HepG2 (cell line): Measurements from ENCODE around the gene TAS1R3. TPM values are rescaled to one million over a fixed set of nuclear protein-coding genes. Genes with fewer than 3 reads are reported as not detected.
A peak's percentile ranks its signal among the peaks of the same experiment; 100 is the strongest.

Source experiments
- HOXA9 ChIP-seq: sonication (generic); formaldehyde crosslinking; IDR thresholded peaks from 2 replicates; pipeline ENCODE4 v1.8.1; 2022; ENCODE audit warnings: missing genetic modification reagents, mild to moderate bottlenecking, moderate library complexity, borderline replicate concordance
- JARID2 ChIP-seq: sonication (generic); formaldehyde crosslinking; IDR thresholded peaks from 2 replicates; pipeline ENCODE4 v1.8.1; 2023; ENCODE audit warnings: missing genetic modification reagents, inconsistent platforms; ENCODE audit not compliant: insufficient replicate concordance
- MAF1 ChIP-seq: sonication (generic); formaldehyde crosslinking; IDR thresholded peaks from 2 replicates; pipeline ENCODE4 v1.5.0; 2020; ENCODE audit warnings: missing genetic modification reagents, borderline replicate concordance
- RFXANK ChIP-seq: IDR thresholded peaks from 2 replicates; pipeline ENCODE4 v1.6.1; 2016
- SCMH1 ChIP-seq: sonication (generic); formaldehyde crosslinking; IDR thresholded peaks from 2 replicates; pipeline ENCODE4 v1.9.0; 2021; ENCODE audit warnings: missing genetic modification reagents, mild to moderate bottlenecking, borderline replicate concordance
- YEATS2 ChIP-seq: sonication (generic); formaldehyde crosslinking; IDR thresholded peaks from 2 replicates; pipeline ENCODE4 v1.4.0; 2020; ENCODE audit warnings: missing genetic modification reagents, borderline replicate concordance
- ZKSCAN5 ChIP-seq: sonication (generic); formaldehyde crosslinking; IDR thresholded peaks from 2 replicates; pipeline ENCODE4 v1.5.1; 2020; ENCODE audit warnings: mild to moderate bottlenecking, missing genetic modification reagents
- ZNF124 ChIP-seq: sonication (generic); formaldehyde crosslinking; IDR thresholded peaks from 2 replicates; pipeline ENCODE4 v1.4.0; 2020; ENCODE audit warnings: missing genetic modification reagents
- ZNF205 ChIP-seq: IDR thresholded peaks from 2 replicates; pipeline ENCODE4 v1.6.1; 2018; ENCODE audit warnings: missing biosample characterization, missing genetic modification reagents
- ZNF337 ChIP-seq: sonication (generic); formaldehyde crosslinking; IDR thresholded peaks from 2 replicates; pipeline ENCODE4 v1.5.1; 2020; ENCODE audit warnings: missing genetic modification reagents, low read depth, mild to moderate bottlenecking, borderline replicate concordance
- ZNF33B ChIP-seq: sonication (generic); formaldehyde crosslinking; IDR thresholded peaks from 2 replicates; pipeline ENCODE4 v1.5.1; 2020; ENCODE audit warnings: mild to moderate bottlenecking, missing genetic modification reagents
- ZNF34 ChIP-seq: sonication (generic); formaldehyde crosslinking; IDR thresholded peaks from 2 replicates; pipeline ENCODE4 v1.4.0; 2020; ENCODE audit warnings: mild to moderate bottlenecking, missing genetic modification reagents, borderline replicate concordance
- ZNF607 ChIP-seq: sonication (generic); formaldehyde crosslinking; IDR thresholded peaks from 2 replicates; pipeline ENCODE4 v1.5.1; 2020; ENCODE audit warnings: missing genetic modification reagents, mild to moderate bottlenecking, borderline replicate concordance
- ZNF747 ChIP-seq: sonication (generic); formaldehyde crosslinking; IDR thresholded peaks from 2 replicates; pipeline ENCODE4 v1.8.1; 2023; ENCODE audit warnings: missing genetic modification reagents, mild to moderate bottlenecking, borderline replicate concordance
- polyA plus RNA-seq, 8 experiments: library from polyadenylated mRNA; depleted of rRNA in 3 of 8; stranded (reverse) in 7 of 8; unstranded in 1 of 8; fragments of >200 nt; fragmentation: Illumina TruSeq in 4 of 8; extraction: Trizol in 4 of 8; gene quantifications; 2 replicates each; pipeline versions ENCODE4 v1.2.1 to v1.2.3, GENCODE V29; 2011 to 2016; ENCODE audit warnings: low read depth in 4 of 8, missing spikeins in 1 of 8, mixed read lengths in 1 of 8; ENCODE audit not compliant: insufficient read depth in 1 of 8
- total RNA-seq, 5 experiments: library from RNA; depleted of rRNA; stranded (reverse); fragments of >200 nt; fragmentation: Illumina TruSeq; extraction: Trizol; gene quantifications; 2 replicates each; pipeline ENCODE4 v1.2.3, GENCODE V29; 2016; ENCODE audit warnings: low read depth in 1 of 5
- TF ChIP-seq, protein P1 (sequence below): IDR thresholded peaks from 2 replicates; pipeline ENCODE4 v1.6.1; 2016; ENCODE audit warnings: missing compliant biosample characterization, missing genetic modification reagents, borderline replicate concordance
- TF ChIP-seq, protein P2 (sequence below): sonication (generic); formaldehyde crosslinking; IDR thresholded peaks from 2 replicates; pipeline ENCODE4 v1.5.0; 2020; ENCODE audit warnings: missing genetic modification reagents, mild to moderate bottlenecking, borderline replicate concordance
- TF ChIP-seq, protein P3 (sequence below): IDR thresholded peaks from 2 replicates; pipeline ENCODE4 v1.6.1; 2016
- TF ChIP-seq, protein P4 (sequence below): sonication (generic); formaldehyde crosslinking; IDR thresholded peaks from 2 replicates; pipeline ENCODE4 v1.4.0; 2020; ENCODE audit warnings: missing genetic modification reagents, borderline replicate concordance
- TF ChIP-seq, protein P5 (sequence below): sonication (generic); formaldehyde crosslinking; IDR thresholded peaks from 2 replicates; pipeline ENCODE4 v1.4.0; 2020; ENCODE audit warnings: missing genetic modification reagents, mild to moderate bottlenecking, borderline replicate concordance

TAS1R3 gene
- total and polyA plus RNA-seq, 2 of the 13 experiments (the other 11 are each of a cell fraction or from before 2014, with no cell fraction given): 0.13 to 0.15 TPM

DNA sequence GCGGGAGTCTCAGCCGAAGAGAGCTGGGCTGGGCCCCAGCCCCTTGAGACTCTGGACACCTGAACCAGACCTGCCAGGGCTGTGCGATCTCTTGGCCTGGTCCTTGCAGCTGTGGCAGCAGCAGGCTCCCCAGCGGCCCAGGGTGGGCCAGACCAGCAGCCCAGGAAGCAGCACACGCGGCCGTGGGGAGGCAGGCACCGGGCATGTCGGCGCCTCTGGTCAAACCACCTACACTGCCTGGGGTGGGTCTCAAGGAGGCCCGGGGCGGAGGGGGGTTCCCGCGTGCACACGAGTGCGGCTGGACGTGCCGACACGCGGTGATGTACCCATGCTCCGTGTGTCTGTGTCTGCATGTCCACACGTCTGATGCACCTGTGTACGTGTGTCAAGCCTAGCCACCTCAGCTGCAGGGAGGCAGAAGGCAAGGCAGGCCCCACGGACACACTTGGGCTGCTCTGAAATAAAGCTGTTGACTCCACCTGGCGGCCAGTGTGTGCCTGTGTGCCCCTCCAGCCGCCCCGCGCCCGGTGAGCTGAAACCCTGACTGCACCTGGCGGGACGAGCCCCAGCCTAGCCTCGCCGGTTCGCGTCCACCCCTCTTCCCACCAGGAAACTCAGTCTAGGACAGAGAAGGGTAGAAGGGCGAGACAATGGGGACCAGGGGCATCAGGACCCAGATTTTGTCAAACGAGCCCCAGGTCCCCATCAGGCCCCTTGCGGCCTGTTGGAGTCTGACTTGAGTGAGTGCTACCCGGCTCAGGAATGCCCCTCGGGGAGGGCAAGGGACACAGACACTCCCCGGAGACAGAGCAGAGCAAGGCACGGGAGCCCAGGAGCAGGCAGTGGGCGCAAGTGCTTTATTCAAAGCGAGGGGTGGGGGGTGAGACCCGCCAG, 39.3 kb upstream of the TAS1R3 start (continued):
- TF ChIP-seq ZNF205 (no peak), MAF1 (CRISPR knock-in tag) (no peak), ZKSCAN5 (CRISPR knock-in tag) (no peak), RFXANK (CRISPR knock-in tag) (no peak), ZNF337 (no peak), ZNF747 (CRISPR knock-in tag) (0 out of 2 replicates have a peak, but pooled peaks have one; percentile 42), HOXA9 (CRISPR knock-in tag) (no peak), JARID2 (CRISPR knock-in tag) (no peak), ZNF124 (CRISPR knock-in tag) (no peak), ZNF34 (CRISPR knock-in tag) (no peak), ZNF33B (CRISPR knock-in tag) (no peak), ZNF607 (no peak), SCMH1 (CRISPR knock-in tag) (no peak), YEATS2 (no peak)
- TF ChIP-seq, protein P1, sequence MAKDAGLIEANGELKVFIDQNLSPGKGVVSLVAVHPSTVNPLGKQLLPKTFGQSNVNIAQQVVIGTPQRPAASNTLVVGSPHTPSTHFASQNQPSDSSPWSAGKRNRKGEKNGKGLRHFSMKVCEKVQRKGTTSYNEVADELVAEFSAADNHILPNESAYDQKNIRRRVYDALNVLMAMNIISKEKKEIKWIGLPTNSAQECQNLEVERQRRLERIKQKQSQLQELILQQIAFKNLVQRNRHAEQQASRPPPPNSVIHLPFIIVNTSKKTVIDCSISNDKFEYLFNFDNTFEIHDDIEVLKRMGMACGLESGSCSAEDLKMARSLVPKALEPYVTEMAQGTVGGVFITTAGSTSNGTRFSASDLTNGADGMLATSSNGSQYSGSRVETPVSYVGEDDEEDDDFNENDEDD: no peak
- TF ChIP-seq, protein P2, sequence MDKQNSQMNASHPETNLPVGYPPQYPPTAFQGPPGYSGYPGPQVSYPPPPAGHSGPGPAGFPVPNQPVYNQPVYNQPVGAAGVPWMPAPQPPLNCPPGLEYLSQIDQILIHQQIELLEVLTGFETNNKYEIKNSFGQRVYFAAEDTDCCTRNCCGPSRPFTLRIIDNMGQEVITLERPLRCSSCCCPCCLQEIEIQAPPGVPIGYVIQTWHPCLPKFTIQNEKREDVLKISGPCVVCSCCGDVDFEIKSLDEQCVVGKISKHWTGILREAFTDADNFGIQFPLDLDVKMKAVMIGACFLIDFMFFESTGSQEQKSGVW (CRISPR knock-in tag): no peak
- TF ChIP-seq, protein P3, sequence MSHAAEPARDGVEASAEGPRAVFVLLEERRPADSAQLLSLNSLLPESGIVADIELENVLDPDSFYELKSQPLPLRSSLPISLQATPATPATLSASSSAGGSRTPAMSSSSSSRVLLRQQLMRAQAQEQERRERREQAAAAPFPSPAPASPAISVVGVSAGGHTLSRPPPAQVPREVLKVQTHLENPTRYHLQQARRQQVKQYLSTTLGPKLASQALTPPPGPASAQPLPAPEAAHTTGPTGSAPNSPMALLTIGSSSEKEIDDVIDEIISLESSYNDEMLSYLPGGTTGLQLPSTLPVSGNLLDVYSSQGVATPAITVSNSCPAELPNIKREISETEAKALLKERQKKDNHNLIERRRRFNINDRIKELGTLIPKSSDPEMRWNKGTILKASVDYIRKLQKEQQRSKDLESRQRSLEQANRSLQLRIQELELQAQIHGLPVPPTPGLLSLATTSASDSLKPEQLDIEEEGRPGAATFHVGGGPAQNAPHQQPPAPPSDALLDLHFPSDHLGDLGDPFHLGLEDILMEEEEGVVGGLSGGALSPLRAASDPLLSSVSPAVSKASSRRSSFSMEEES (CRISPR knock-in tag): no peak
- TF ChIP-seq, protein P4, sequence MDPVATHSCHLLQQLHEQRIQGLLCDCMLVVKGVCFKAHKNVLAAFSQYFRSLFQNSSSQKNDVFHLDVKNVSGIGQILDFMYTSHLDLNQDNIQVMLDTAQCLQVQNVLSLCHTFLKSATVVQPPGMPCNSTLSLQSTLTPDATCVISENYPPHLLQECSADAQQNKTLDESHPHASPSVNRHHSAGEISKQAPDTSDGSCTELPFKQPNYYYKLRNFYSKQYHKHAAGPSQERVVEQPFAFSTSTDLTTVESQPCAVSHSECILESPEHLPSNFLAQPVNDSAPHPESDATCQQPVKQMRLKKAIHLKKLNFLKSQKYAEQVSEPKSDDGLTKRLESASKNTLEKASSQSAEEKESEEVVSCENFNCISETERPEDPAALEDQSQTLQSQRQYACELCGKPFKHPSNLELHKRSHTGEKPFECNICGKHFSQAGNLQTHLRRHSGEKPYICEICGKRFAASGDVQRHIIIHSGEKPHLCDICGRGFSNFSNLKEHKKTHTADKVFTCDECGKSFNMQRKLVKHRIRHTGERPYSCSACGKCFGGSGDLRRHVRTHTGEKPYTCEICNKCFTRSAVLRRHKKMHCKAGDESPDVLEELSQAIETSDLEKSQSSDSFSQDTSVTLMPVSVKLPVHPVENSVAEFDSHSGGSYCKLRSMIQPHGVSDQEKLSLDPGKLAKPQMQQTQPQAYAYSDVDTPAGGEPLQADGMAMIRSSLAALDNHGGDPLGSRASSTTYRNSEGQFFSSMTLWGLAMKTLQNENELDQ (CRISPR knock-in tag): no peak
- TF ChIP-seq, protein P5, sequence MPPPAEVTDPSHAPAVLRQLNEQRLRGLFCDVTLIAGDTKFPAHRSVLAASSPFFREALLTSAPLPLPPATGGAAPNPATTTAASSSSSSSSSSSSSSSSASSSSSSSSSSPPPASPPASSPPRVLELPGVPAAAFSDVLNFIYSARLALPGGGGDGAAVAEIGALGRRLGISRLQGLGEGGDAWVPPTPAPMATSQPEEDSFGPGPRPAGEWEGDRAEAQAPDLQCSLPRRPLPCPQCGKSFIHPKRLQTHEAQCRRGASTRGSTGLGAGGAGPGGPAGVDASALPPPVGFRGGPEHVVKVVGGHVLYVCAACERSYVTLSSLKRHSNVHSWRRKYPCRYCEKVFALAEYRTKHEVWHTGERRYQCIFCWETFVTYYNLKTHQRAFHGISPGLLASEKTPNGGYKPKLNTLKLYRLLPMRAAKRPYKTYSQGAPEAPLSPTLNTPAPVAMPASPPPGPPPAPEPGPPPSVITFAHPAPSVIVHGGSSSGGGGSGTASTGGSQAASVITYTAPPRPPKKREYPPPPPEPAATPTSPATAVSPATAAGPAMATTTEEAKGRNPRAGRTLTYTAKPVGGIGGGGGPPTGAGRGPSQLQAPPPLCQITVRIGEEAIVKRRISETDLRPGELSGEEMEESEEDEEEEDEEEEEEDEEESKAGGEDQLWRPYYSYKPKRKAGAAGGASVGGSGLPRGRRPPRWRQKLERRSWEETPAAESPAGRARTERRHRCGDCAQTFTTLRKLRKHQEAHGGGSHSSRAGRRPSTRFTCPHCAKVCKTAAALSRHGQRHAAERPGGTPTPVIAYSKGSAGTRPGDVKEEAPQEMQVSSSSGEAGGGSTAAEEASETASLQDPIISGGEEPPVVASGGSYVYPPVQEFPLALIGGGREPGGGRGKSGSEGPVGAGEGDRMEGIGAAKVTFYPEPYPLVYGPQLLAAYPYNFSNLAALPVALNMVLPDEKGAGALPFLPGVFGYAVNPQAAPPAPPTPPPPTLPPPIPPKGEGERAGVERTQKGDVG (CRISPR knock-in tag): 0 out of 2 replicates have a peak, but pooled peaks have one; percentile 28
